SK-N-DZ (cell line): ENCODE measurements around the gene EIF4G2. TPM values are rescaled to one million over a fixed set of nuclear protein-coding genes. Genes with fewer than 3 reads are reported as not detected.
"Not testable (repeated sequence)": the region's sequence is repeated elsewhere in the genome, so short reads cannot be mapped to it uniquely, and the experiment has no call there.

ENCODE experiments used
- DNase-seq: peaks from one replicate; pipeline ENCODE4 v3.0.0-alpha.2; 2015; ENCODE audit warnings: low spot score
- polyA plus RNA-seq, 2 experiments: library from polyadenylated mRNA; depleted of rRNA; stranded (reverse); fragments of >200 nt; gene quantifications; 2 replicates each; pipeline ENCODE4 v1.2.3, GENCODE V29; 2014

The EIF4G2 gene
- 600 and 624 TPM in 2 replicates for polyA plus RNA-seq (2014; cell fraction: cytosol; rRNA removed)
- 541 and 569 TPM in 2 replicates for polyA plus RNA-seq (2014; cell fraction: nucleus; rRNA removed)

GRCh38 chr11:10808553-10809372 lies at the start of gene EIF4G2:
Gene EIF4G2 (minus strand): TSS chr11:10808926.
- peak; percentile 99 for DNase-seq

- DNase-seq = peak; percentile 98
Observed at GRCh38 chr11:10857709-10858438, 49.1 kb upstream of the EIF4G2 start, which contains the start of gene ZBED5. Gene ZBED5 (minus strand): TSS chr11:10858053. CDS start chr11:10854945, 3,108 bp downstream.

GRCh38 chr11:10857459-10857708 lies 48.7 kb upstream of the EIF4G2 start:
- no peak for DNase-seq

- DNase-seq = peak; percentile 48
Observed at GRCh38 chr11:10856689-10857458, 48.1 kb upstream of the EIF4G2 start.

- no peak for DNase-seq
Observed at GRCh38 chr11:10855295-10855694, 46.6 kb upstream of the EIF4G2 start.

GRCh38 chr11:10847960-10848860 lies 39.5 kb upstream of the EIF4G2 start:
- DNase-seq = no peak

GRCh38 chr11:10846660-10847059 lies 37.9 kb upstream of the EIF4G2 start:
- no peak for DNase-seq

GRCh38 chr11:10845589-10845988 lies 36.9 kb upstream of the EIF4G2 start:
- no peak for DNase-seq

- DNase-seq = no peak
Observed at GRCh38 chr11:10844796-10845195, 36.1 kb upstream of the EIF4G2 start.

- DNase-seq = no peak
Observed at GRCh38 chr11:10844356-10844755, 35.6 kb upstream of the EIF4G2 start.

- DNase-seq = no peak
Observed at GRCh38 chr11:10838881-10839280, 30.2 kb upstream of the EIF4G2 start.

GRCh38 chr11:10838083-10838482 lies 29.4 kb upstream of the EIF4G2 start:
- no peak for DNase-seq

- not testable (repeated sequence) for DNase-seq
Observed at GRCh38 chr11:10836884-10837283, 28.2 kb upstream of the EIF4G2 start.

- no peak for DNase-seq
Observed at GRCh38 chr11:10829139-10829538, 20.4 kb upstream of the EIF4G2 start.

- no peak for DNase-seq
Observed at GRCh38 chr11:10828402-10828801, 19.7 kb upstream of the EIF4G2 start.

GRCh38 chr11:10824888-10825287 lies 16.2 kb upstream of the EIF4G2 start:
- no peak for DNase-seq

GRCh38 chr11:10823152-10823579 lies 14.4 kb upstream of the EIF4G2 start:
- no peak for DNase-seq

- not testable (repeated sequence) for DNase-seq
Observed at GRCh38 chr11:10822491-10822890, 13.8 kb upstream of the EIF4G2 start.

GRCh38 chr11:10818594-10818993 lies 9.9 kb upstream of the EIF4G2 start:
- DNase-seq = no peak

GRCh38 chr11:10813945-10814344 lies 5.2 kb upstream of the EIF4G2 start:
- no peak for DNase-seq
